Stimulated activated CD4-positive, alpha-beta T cell treated with anti-CD3 and anti-CD28 coated beads, Interleukin-12 subunit alpha, Interleukin-12 subunit beta, amount 100 ng/mL, for 24 hours (primary cell): ENCODE data around the gene HNRNPA0.
"Not testable (repeated sequence)": the region's sequence is repeated elsewhere in the genome, so short reads cannot be mapped to it uniquely, and the experiment has no call there.

Experiments used
- DNase-seq, 2 experiments: peaks; one replicate each; pipeline ENCODE4 v3.0.0-alpha.2; 2020; ENCODE audit warnings: low read depth in 2 of 2

Gene HNRNPA0

DNA sequence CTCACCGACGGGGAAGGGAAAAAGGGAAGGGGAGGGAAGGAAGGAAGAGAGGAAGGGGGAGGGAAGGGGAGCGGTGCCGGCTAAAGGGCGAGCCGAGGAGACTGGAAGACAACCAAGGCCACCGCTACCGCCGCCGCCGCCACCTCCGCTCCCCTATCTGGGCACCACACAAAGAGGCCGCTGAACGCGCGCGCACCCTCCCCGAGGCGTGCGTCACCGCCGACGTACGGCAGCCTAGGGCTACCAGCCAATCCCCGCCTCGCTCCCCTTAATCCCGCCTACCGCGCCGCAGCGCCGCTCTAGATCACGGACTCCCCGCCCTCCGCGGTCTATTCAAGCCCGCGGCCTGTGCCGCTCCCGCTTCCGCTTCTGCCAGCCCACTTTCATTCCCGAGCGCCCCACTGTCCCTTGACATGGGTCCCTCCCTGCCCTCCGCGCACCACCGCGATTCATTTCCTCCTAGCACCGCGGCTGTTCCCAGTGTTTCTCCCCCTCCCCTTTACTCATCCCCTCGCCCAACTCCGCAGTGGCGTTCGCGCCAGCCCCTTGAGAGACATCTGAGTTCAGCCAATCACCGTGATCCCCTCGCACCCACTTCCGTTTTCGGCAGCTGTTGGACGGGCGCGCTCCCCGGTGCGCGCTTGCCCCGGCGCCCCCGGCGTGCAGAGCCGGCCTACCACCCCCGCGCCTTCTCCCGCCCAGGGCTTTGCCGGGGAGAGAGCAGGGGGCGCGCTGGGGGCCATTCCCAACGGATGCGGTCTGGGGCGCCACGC, at the start of gene HNRNPA0:
Gene HNRNPA0, minus strand, starts transcription at position 176 of the 773 bp plus-strand sequence. CDS start 297 bp downstream, outside the sequence.
- DNase-seq: peak; percentile 94 to 95

DNA sequence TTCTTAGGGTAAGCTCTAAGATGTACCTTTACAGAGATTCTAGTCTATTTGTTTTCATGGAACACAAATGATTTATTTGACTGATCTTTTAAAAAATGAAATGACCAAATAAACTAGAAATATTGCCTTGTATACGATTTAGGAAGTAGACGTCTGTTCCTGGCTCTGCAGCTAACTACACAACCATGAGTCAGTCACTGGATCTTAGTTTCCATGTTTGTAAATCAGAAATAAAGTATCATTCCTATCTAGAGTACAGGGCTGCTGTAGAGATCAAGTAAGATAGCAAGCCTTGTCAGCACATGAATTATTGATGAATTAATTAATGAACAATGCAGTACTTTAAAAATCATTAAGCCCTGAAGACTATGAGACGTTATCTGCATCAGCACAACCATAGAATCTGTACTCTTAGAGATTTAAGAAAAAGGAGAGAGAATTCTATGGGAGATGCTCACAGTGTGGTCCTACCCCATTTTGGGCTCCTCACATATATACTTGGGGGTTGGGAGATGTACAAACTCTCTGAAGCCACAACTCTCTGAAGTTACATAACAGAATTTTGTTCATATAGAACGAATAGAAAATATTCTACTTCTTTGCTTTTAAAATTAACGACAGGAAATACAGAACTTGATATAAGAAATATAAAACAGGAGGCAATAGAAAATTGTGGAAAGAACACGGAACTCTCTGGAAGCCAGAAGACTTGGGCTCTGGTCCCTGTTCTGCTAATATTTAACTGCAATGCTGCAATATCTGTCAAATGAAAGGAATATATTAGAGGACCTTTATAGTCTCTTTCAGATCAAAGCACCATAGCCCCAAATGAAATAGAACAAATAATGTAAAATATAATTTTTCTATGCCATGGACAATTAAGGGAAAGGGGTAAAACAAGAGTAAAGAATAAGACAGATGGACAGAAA, 48.4 kb upstream of the HNRNPA0 start:
- DNase-seq: no peak

DNA sequence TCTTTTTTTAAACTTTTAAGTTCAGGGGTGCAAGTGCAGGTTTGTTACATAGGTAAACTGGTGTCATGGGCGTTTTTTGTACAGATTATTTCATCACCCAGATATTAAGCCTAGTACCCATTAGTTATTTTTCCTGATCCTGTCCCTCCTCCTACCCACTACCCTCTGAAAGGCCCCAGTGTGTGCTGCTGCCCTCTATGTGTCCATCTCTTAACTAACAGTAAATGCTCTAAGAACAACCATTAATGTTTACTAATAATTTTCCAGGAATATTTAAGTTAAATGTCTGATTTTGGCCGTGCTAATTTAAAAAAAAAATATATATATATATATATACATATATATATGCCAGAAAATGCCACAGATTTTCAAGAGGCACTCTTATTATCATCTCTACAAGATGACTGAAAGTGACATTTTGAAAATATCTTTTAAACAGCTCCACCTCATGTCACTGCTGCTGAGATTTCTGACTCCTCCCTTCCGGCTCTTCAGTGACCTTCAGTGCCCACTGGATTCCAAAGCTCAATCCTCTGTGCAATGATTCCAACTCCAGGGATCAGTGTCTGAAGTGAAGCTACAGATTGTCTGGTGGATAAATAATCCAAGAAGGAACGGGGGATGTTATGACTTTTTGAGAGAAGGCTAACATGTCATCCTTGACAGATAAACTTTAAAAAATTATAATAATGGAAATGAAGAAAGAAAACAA, 46.7 kb upstream of the HNRNPA0 start:
- DNase-seq: no peak

DNA sequence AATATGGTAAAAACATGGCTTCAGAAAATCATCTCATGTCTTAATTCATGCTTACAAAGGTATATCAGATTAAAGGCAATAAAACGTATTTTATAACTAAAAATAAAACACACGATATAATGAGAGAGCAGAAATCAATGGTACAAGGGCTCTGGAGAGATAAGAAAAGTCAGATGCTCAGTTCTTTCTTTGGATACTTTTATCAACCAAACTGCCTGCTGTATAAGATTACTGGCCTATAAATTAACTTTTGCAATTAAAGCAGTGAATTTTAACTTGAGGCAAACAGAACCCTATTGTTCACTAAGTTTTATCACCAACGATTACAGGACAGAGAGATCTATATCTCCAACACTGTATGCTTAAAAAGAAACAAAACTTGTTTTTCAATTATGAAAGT, 42.1 kb upstream of the HNRNPA0 start:
- no peak for DNase-seq

DNA sequence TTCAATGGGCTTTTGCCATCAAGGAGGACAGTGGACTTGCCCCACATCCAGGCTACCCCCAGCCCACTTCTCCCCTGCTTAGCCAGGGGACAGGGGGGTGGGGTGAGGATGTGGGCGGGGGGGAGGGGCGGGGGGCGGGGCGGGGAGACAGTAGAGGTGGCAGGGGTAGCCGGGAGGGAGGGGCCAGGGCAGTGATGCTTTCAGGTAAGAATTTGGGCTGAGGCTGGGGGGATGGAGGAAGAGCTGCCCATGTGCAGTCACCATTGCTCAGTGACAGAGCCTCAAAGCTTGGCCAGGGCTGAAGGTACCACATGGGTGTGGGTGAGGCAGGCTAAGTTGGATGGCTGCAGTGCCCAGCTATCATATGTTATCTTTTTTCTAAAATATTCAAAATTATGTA, 40.7 kb upstream of the HNRNPA0 start:
- no peak for DNase-seq

DNA sequence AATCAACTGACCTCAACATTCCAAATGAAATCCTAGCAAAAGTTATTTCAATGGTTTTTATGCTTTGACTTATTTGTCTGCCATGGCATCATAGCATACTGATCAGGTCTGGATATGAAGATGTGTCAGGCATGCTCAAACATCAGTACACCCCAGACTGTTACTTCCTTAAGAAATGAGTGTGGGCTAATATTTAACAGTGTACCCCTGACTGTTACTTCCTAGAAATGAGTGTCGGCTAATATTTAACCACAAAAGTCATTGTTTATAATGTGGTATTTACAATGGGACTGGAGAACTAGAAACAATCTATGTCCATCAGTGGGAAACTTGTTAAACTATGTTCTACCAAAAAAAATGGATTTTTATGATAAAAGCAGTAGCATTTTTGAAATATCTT, 38.1 kb upstream of the HNRNPA0 start:
- DNase-seq: no peak

DNA sequence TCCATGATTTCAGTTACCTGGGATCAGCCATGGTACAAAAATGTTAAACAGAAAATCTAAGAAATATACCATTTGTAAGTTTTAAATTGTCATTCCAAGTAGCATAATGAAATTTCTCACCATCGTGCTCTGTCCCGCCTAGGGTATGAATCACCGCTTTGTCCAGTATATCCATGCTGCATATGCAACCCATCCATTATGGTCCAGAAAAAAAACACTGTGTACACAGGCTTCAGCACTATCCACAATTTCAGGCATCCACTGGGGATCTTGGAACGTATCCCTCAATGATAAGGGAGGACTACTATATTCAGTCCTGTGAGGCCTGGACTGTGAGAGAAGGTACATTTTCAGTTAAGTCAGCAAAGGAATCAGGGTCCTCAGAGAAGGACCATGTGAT, 37.6 kb upstream of the HNRNPA0 start:
- DNase-seq: no peak

GRCh38 chr5:137791387-137791786, 37.2 kb upstream of the HNRNPA0 start:
- no peak for DNase-seq

GRCh38 chr5:137788560-137788959, 34.4 kb upstream of the HNRNPA0 start:
- DNase-seq: not testable (repeated sequence)

DNA sequence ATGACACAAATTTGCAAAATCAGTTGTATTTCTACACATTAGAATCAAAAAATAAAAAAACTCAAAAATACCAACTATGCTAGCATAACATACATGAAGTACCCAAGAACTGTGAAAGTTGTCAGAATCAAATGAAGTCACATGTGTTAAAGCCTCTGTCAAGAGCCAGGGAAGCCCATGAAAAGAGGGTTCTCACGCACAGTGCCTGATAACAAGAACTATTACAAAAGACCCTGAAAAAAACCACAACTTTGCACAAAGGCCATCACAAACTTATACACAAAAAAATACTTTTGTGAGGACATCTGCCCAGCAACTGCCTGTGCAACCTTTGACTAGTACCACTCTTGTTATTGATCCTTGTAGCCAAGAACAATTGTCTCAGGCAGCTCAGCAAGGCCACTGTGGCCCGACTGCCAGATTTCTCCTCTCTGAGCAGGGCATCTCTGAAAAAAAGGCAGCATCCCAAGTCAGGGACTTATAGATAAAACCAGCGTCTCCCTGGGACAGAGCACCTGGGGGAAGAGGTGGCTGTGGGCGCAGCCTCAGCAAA, 28.9 kb upstream of the HNRNPA0 start:
- no peak for DNase-seq

- no peak for DNase-seq
Measured at GRCh38 chr5:137782055-137782454, 27.9 kb upstream of the HNRNPA0 start.

- no peak for DNase-seq
Measured at GRCh38 chr5:137778772-137779564, 24.8 kb upstream of the HNRNPA0 start.

- not testable (repeated sequence) for DNase-seq
Measured at GRCh38 chr5:137767937-137768336, 13.8 kb upstream of the HNRNPA0 start.

DNA sequence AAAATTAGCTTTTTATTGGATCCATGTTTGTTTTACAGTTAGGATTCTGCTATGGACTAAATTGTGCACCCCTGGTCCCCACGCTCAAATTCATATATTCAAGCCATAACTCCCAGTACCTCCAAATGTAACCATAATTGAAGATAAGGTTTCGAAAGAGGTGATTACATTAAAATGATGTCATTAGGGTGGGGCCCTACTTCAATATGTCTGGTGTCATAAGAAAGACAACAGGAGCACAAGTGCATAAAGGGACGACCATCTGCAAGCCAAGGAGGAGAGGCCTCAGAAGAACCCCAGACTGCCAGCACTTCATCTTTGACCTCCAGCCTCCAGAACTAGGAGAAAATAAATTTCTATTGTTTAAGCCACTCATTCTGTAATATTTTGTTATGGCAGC, 7.4 kb upstream of the HNRNPA0 start:
- no peak for DNase-seq

GRCh38 chr5:137760719-137761516, 6.8 kb upstream of the HNRNPA0 start:
- DNase-seq: no peak

DNA sequence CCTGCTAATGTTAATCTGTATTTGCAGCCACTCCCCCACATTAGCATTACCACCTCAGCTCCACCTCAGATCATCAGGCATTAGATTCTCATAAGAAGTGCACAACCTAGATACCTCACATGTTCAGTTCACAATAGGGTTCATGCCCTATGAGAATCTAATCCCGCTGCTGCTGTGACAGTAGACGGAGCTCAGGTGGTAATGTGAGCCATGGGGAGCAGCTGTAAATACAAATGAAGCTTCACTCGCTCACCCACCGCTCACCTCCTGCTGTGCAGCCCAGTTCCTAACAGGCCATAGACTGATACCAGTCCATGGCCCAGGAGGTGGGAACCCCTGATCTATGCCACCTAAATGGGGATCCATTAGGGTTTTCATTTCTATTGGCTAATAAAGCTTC, 6.1 kb upstream of the HNRNPA0 start:
- DNase-seq: no peak

DNA sequence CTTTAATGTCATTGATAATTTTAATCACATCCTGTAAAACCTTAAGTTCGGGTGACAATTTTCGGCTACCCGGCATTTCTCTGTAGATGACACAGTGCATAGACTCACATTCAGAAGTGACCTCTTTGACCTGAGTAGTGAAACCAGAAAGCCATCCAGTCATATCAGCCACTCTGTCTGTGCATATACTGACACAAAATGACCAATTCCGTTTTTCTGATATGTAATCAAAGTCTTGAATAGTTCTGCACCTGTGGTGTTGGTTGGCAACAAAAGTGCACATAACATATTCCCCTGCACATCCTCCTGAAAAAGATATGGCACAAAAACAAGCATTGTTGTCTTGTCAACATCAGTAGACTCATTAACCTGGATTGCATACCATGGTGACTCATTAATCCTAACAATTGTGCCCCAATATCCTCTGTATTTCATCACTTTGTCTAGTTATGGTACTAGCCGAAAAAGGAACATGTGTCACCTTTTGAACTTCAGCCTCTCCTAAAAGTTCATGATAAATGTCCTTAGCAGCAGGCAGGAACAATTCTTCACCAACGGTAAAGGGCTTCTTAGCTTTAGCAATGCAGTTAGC, 4.6 kb upstream of the HNRNPA0 start:
- no peak for DNase-seq

DNA sequence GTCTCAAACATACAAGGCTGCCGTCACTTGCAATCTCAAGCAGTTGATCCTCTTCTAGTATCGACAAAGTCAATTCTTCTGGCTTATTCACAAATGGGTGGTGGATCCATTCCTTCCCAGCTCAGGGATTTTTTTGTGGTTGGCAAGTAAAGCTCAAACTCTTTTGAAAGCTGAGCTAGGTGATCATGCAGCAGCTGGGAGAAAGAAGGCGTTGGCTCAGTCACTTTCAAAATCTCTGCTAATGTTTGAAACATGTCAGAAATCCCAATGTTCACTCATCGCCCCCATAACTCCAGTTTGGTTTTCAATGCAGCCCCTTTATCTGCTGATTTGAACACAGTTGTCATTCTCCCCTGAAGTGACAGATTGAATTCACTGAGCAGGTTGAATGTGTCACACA, 4.0 kb upstream of the HNRNPA0 start:
- DNase-seq: no peak

DNA sequence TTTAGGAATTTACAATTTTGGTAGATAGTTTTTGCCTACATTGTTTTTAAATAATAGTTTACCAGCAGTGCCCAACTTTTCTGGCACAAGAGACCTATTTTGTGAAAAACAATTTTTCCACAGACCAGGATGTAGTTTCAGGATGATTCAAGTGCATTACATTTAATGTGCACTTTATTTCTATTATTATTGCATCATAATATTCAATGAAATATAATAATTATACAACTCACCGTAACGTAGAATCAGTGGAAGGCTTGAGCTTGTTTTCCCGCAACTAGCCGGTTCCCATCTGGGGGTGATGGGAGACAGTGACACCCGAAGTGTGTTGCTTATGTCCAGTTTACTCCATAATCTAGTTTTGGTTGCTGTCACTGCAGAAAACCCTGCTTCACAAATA, 3.5 kb upstream of the HNRNPA0 start:
- no peak for DNase-seq
